Esophagus muscularis mucosa (tissue), 4 donors: ENCODE measurements around the gene GDF9. TPM values are rescaled to one million over a fixed set of nuclear protein-coding genes. Genes with fewer than 3 reads are reported as not detected.

Source experiments
- DNase-seq: peaks from one replicate; pipeline ENCODE4 v3.0.0-alpha.2; 2017; ENCODE audit errors: extremely low spot score
- H3K27ac ChIP-seq, 4 donors: fragments of 200-600 bp; sonication (generic); replicated peaks in 1 of 4; 1 replicate in 3 of 4; 2 replicates in 1 of 4; pipeline ENCODE4 v1.5.1; 2016 to 2019; ENCODE audit warnings: mild to moderate bottlenecking in 1 of 4
- H3K27me3 ChIP-seq, 4 donors: fragments of 200-600 bp; sonication (generic); one replicate each; pipeline versions ENCODE4 v1.5.1 to v1.6.0; 2016 to 2019
- H3K36me3 ChIP-seq, 4 donors: fragments of 200-600 bp; sonication (generic); one replicate each; pipeline ENCODE4 v1.5.1; 2016 to 2019
- H3K4me1 ChIP-seq, 4 donors: fragments of 200-600 bp; sonication (generic); one replicate each; pipeline ENCODE4 v1.5.1; 2016 to 2019
- H3K4me3 ChIP-seq, 4 donors: fragments of 200-600 bp; sonication (generic); 1 replicate in 2 of 4; 2 replicates in 2 of 4; pipeline ENCODE4 v1.5.1; 2016 to 2019; ENCODE audit warnings: mild to moderate bottlenecking in 4 of 4, moderate library complexity in 1 of 4
- H3K9me3 ChIP-seq, 4 donors: fragments of 200-600 bp; sonication (generic); 1 replicate in 3 of 4; 2 replicates in 1 of 4; pipeline ENCODE4 v1.5.1; 2016 to 2019
- CTCF ChIP-seq, 3 experiments: fragments of 200-600 bp in 2 of 3; fragments of 450-650 bp in 1 of 3; sonication (generic) in 2 of 3; IDR thresholded peaks; one replicate each; pipeline ENCODE4 v1.5.1; 2017 to 2019; ENCODE audit warnings: antibody characterized with exemption in 3 of 3, mild to moderate bottlenecking in 2 of 3, moderate library complexity in 1 of 3
- EP300 ChIP-seq: sonication (generic); formaldehyde crosslinking; IDR thresholded peaks from one replicate; pipeline ENCODE4 v1.6.1; 2017; ENCODE audit warnings: antibody characterized with exemption
- POLR2A ChIP-seq: fragments of 450-650 bp; IDR thresholded peaks from one replicate; pipeline ENCODE4 v1.6.1; 2017; ENCODE audit warnings: antibody characterized with exemption, moderate library complexity, mild to moderate bottlenecking, low read depth
- POLR2AphosphoS5 ChIP-seq, 2 donors: sonication (generic); formaldehyde crosslinking; IDR thresholded peaks; one replicate each; pipeline ENCODE4 v1.6.1; 2017; ENCODE audit warnings: antibody characterized with exemption in 2 of 2
- WGBS: methylation state at CpG from one replicate; pipeline ENCODE4 v1.1.5; 2018; 5-methylcytosine and 5-hydroxymethylcytosine counted together
- intact Hi-C: fragments of 100-400 bp; cut with DNase I; formaldehyde crosslinking; loops from one replicate; pipeline ENCODE4 v1.15.1; 2023
- total RNA-seq, 4 donors: library from RNA; depleted of rRNA; stranded (reverse); fragments of >200 nt; gene quantifications; one replicate each; pipeline versions ENCODE4 v1.1.0 to v1.2.1, GENCODE V29; 2016

The GDF9 gene
- total RNA-seq, 4 donors from 2014 or later, result under 0.01 to 1.4 (median 0.23) TPM; not detected in 1

- TF ChIP-seq EP300, result no peak
- TF ChIP-seq POLR2A, result no peak
- TF ChIP-seq CTCF (IDR thresholded peaks at IDR 0.05), result no peak
- no peak for TF ChIP-seq POLR2AphosphoS5 (IDR thresholded peaks at IDR 0.05)
- no peak overlapping the region for H3K4me3 ChIP-seq
- intact Hi-C loops, result no loop called here
- H3K9me3 ChIP-seq, result no peaks in the 10 kb centered on the region
- H3K27ac ChIP-seq, result no peak overlapping the region
- no peak for DNase-seq
- 94% methylated on average over 8 of the region's 8 CpGs for WGBS
- H3K4me1 ChIP-seq, result no peaks in the 10 kb centered on the region
- no peaks in the 10 kb centered on the region for H3K36me3 ChIP-seq
- H3K27me3 ChIP-seq, result no peaks in the 10 kb centered on the region
Observed at GRCh38 chr5:132848270-132848669, 18.0 kb downstream of the GDF9 start.

GRCh38 chr5:132841305-132841704 lies 25.0 kb downstream of the GDF9 start:
- Histone ChIP-seq H3K4me1 (peaks cover 0 to 17% (median 16%) of the 10 kb centered on the region in 4 donors), H3K27me3 (no peaks in the 10 kb centered on the region), H3K4me3 (no peak overlapping the region), H3K9me3 (no peaks in the 10 kb centered on the region), H3K36me3 (no peaks in the 10 kb centered on the region), H3K27ac (no peak overlapping the region)
- intact Hi-C loops, result no loop called here
- DNase-seq, result no peak
- WGBS, result 74% methylated on average over 4 of the region's 4 CpGs
- no peak for TF ChIP-seq POLR2A
- no peak for TF ChIP-seq POLR2AphosphoS5 (IDR thresholded peaks at IDR 0.05)
- no peak for TF ChIP-seq EP300
- no peak for TF ChIP-seq CTCF (IDR thresholded peaks at IDR 0.05)

- Histone ChIP-seq H3K36me3 (no peaks in the 10 kb centered on the region), H3K4me3 (no peak overlapping the region), H3K4me1 (peaks cover 0 to 17% (median 16%) of the 10 kb centered on the region in 4 donors), H3K27ac (peak overlapping the region in 3 of 4 donors; percentile 65 to 80 (median 74)), H3K27me3 (no peaks in the 10 kb centered on the region), H3K9me3 (no peaks in the 10 kb centered on the region)
- intact Hi-C loops, result no loop called here
- TF ChIP-seq EP300 (no peak), CTCF (IDR thresholded peaks at IDR 0.05) (no peak), POLR2A (no peak), POLR2AphosphoS5 (IDR thresholded peaks at IDR 0.05) (no peak)
- WGBS, result 70% methylated on average over 1 of the region's 1 CpG
- DNase-seq, result no peak
Observed at GRCh38 chr5:132840896-132841295, 25.4 kb downstream of the GDF9 start.

- 83% methylated on average over 3 of the region's 3 CpGs for WGBS
- Histone ChIP-seq H3K4me1 (peaks cover 0 to 17% (median 16%) of the 10 kb centered on the region in 4 donors), H3K27me3 (no peaks in the 10 kb centered on the region), H3K4me3 (no peak overlapping the region), H3K27ac (peak overlapping the region; percentile 65 to 80 (median 70)), H3K9me3 (no peaks in the 10 kb centered on the region), H3K36me3 (no peaks in the 10 kb centered on the region)
- intact Hi-C loops, result no loop called here
- TF ChIP-seq POLR2A (no peak), POLR2AphosphoS5 (IDR thresholded peaks at IDR 0.05) (no peak), CTCF (IDR thresholded peaks at IDR 0.05) (no peak), EP300 (no peak)
- no peak for DNase-seq
Observed at GRCh38 chr5:132840313-132840712, 26.0 kb downstream of the GDF9 start.
